ENCODE measurements around the gene SYT1.

DNA sequence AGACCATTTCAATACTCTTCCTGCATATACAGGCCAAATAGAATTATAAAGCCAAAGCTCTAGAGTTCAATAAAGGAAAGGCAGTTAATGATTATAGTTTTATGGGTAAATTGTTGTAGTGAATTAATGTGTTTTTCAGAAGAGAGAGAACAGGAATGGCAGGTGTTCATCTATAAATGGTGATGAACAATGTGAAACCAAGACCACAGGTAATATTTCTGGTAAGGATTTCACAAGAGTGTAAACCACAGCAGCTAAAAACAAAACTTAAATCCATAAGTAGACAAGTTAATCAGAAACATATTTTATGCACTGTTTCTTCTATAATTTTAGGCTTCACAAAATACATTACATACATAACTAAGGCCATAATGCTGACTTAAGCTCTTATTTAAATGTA, 204.4 kb downstream of the SYT1 start:
- no peak for TF ChIP-seq POLR2A (IDR thresholded peaks at IDR 0.05)
- TF ChIP-seq CTCF (IDR thresholded peaks at IDR 0.05): no peak
